Cardiac muscle cell (in vitro differentiated cells and primary cell): ENCODE data around the gene ACIN1. TPM values are rescaled to one million over a fixed set of nuclear protein-coding genes. Genes with fewer than 3 reads are reported as not detected.

Experiments used
- DNase-seq, 2 donors: peaks; one replicate each; pipeline versions ENCODE4 v3.0.0 to v3.0.0-alpha.2; 2010 to 2017; ENCODE audit warnings: low read depth in 1 of 2, low spot score in 1 of 2
- H3K27ac ChIP-seq: fragments of 200-600 bp; sonication (generic); 2 replicates; pipeline ENCODE4 v1.5.1; 2016
- H3K27me3 ChIP-seq: fragments of 200-600 bp; sonication (generic); 2 replicates; pipeline ENCODE4 v1.6.0; 2016; ENCODE audit warnings: control low read depth
- H3K36me3 ChIP-seq: fragments of 200-600 bp; sonication (generic); 2 replicates; pipeline ENCODE4 v1.5.1; 2016; ENCODE audit warnings: control low read depth
- H3K4me1 ChIP-seq: fragments of 200-600 bp; sonication (generic); 2 replicates; pipeline ENCODE4 v1.8.1; 2017; ENCODE audit warnings: low read depth, mild to moderate bottlenecking, mixed run types
- H3K4me3 ChIP-seq: fragments of 200-600 bp; sonication (generic); 2 replicates; pipeline ENCODE4 v1.5.1; 2016; ENCODE audit warnings: mild to moderate bottlenecking
- H3K9me3 ChIP-seq: fragments of 200-600 bp; sonication (generic); 2 replicates; pipeline ENCODE4 v1.5.1; 2017; ENCODE audit warnings: low read depth, mild to moderate bottlenecking, control low read depth
- polyA plus RNA-seq: library from polyadenylated mRNA; unstranded; fragments of >200 nt; fragmentation: Nextera tagmentation; extraction: Ambion mirVana; gene quantifications from 2 replicates; pipeline ENCODE4 v1.2.1, GENCODE V29; 2016
- total RNA-seq: library from RNA; depleted of rRNA; stranded (reverse); fragments of >200 nt; gene quantifications from 2 replicates; pipeline ENCODE4 v1.2.3, GENCODE V29; 2016
- TF ChIP-seq, protein P1 (sequence below): IDR thresholded peaks from 2 replicates; pipeline ENCODE4 v1.5.1; 2012; ENCODE audit warnings: low read depth, mild to moderate bottlenecking, low read length

Gene ACIN1
- total and polyA plus RNA-seq, 2 experiments from 2014 or later: 41.0 to 151 TPM

DNA sequence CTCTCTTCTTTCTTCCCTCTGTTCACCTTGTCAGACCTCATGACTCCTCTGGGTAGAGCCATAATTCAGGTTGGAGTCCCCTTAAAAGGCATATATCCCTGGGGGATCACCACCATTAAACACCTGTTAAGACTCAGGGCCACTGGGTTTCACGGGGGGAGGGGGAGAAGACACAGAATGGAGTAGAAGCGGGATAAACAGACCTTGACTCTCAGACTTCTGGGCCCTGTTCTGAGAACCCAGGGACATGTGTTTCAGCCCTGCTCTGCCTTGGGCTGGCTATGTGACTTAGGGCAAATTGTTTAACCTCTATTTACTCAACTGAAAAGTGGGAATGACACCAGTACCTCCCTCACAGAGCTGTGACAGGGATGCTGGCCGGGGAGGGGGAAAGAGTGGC, 42.3 kb downstream of the ACIN1 start:
- TF ChIP-seq, protein P1, sequence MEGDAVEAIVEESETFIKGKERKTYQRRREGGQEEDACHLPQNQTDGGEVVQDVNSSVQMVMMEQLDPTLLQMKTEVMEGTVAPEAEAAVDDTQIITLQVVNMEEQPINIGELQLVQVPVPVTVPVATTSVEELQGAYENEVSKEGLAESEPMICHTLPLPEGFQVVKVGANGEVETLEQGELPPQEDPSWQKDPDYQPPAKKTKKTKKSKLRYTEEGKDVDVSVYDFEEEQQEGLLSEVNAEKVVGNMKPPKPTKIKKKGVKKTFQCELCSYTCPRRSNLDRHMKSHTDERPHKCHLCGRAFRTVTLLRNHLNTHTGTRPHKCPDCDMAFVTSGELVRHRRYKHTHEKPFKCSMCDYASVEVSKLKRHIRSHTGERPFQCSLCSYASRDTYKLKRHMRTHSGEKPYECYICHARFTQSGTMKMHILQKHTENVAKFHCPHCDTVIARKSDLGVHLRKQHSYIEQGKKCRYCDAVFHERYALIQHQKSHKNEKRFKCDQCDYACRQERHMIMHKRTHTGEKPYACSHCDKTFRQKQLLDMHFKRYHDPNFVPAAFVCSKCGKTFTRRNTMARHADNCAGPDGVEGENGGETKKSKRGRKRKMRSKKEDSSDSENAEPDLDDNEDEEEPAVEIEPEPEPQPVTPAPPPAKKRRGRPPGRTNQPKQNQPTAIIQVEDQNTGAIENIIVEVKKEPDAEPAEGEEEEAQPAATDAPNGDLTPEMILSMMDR: no peak
- Histone ChIP-seq H3K9me3 (no peaks in the 10 kb centered on the region), H3K4me1 (no peaks in the 10 kb centered on the region), H3K27ac (no peak overlapping the region), H3K4me3 (no peak overlapping the region), H3K27me3 (no peaks in the 10 kb centered on the region), H3K36me3 (no peaks in the 10 kb centered on the region)
- no peak for DNase-seq

DNA sequence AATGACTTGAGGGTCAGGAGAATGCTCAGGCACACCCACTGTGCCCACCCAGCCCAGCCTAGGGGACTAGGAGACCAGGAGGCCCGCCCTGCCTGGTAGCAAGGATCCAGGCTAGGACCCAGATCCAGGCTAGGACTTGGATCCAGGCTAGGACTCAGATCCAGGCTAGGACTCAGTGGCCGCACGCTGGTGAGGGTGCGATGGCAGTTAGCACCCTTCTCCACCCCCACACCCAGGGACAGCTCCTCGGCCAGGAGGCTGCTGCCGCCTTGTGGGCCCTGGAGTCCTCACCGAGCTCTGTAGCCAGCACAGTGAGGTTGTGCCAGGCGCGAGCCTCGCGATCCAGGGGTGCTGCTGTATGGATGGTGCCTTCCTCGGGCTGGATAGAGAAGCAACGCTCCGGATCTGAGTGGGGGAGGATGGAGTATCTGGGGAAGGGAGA, 42.7 kb downstream of the ACIN1 start:
- no peaks in the 10 kb centered on the region for H3K27me3 ChIP-seq
- TF ChIP-seq, protein P1: peak; percentile 22
- no peak overlapping the region for H3K27ac ChIP-seq
- peak in 1 of 2 donors; percentile 53 for DNase-seq
- no peaks in the 10 kb centered on the region for H3K4me1 ChIP-seq
- H3K9me3 ChIP-seq: no peaks in the 10 kb centered on the region
- no peak overlapping the region for H3K4me3 ChIP-seq
- no peaks in the 10 kb centered on the region for H3K36me3 ChIP-seq

DNA sequence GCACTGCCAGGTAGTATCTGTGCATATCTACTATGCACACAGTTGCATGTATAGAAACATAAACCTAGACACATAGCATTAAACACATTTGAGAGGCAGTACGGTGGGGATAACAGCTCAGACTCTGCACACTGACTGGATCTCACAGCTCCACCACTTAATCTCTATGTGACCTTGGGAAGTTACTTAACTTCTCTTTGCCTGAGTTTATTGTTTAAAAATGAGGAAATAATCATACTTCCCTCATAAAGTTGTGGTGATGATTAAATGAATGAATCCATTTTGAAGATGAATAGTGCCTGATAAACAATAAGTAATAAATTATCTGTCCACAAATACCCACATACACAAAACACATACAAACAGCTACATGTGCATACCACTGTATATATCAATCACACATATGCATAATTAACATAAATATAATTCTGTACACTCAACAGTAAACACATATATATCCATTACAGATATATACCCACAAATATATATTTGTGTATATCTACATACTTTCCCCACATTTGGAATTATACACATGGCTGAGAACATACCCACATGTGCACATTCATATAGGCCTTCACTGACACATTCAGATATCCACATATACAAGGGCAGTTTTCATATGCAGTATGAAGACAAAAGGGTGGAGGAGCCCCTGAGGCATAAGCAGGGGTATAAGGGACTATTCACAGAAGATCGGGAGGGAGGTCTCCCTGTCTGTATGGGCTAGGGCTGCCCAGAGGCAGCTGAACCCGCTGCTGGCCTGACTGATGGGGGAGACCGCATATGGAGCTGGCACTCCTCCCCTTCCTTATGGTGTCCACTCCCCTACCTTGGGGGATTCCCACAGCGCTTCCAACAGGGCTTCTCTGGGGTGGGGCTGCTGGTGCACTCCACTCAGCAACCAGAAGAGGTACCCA, 43.5 kb downstream of the ACIN1 start:
- H3K9me3 ChIP-seq: no peaks in the 10 kb centered on the region
- H3K4me3 ChIP-seq: no peak overlapping the region
- TF ChIP-seq, protein P1: no peak
- no peaks in the 10 kb centered on the region for H3K4me1 ChIP-seq
- H3K27me3 ChIP-seq: no peaks in the 10 kb centered on the region
- no peak for DNase-seq
- no peaks in the 10 kb centered on the region for H3K36me3 ChIP-seq
- no peak overlapping the region for H3K27ac ChIP-seq

DNA sequence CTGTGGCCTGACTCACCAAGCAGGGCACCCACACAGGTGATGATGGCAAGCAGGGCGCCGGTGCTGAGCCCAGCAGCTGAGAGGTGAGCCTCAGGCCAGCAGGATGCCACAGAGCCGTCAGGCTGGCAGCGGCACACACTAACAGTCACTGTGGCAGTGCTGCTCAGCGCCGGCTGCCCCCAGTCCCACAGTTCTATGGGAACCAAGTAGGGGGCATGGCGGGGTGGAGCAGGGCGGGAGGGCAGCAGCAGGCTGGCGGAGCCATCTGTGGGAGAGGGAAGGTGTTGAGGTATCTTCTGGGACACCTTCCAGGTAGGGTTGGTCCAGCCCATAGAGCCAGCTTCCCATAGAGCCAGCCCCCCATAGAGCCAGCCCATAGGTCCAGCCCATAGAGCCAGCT, 45.9 kb downstream of the ACIN1 start:
- TF ChIP-seq, protein P1: no peak
- no peak for DNase-seq
- Histone ChIP-seq H3K9me3 (no peaks in the 10 kb centered on the region), H3K4me1 (no peaks in the 10 kb centered on the region), H3K36me3 (no peaks in the 10 kb centered on the region), H3K27me3 (no peaks in the 10 kb centered on the region), H3K27ac (no peak overlapping the region), H3K4me3 (no peak overlapping the region)

DNA sequence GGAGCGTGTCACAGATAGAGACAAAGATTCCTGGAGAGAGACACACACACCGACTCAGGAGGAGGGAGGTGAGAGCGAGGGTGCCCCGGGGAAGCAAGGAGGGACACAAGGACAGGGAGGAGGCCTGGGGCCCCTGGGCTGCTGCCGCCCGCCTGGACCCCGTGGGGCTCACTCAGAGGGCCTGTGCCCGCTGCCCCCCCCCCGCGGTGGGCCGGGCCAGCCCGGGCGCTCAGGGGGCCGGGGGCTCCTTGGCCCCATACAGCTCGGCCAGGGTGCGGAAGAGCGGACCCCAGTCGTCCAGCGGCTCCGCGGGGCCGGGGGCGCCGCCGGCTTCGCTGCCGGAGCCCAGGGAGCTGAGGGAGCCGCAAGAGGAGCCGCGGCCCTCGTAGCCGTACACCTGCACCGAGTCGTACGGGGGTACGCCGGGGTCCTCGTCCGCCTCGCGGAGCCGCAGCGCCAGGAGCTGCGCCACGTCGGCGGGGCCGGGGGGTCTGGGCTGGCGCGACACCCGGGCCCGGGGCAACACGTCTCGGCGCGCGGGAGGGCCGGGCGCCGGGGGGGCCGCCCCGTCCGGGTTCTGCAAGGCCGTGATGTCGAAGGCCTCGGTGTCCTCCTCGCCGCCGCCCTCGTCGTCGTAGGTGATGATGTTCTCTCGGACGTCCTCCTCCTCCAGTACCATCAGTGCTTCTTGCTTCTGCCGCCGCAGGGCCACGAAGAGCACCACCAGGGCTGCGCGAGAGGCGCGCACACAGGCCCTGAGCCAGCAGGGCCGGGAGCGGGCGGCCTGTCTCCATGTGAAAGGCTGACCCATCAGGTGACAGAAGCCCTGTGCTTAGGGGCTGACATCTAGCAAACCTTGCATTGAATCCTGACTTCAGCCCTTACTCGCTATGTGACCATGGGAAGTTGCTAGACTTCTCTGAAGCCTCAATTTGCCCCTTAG, 46.9 kb downstream of the ACIN1 start:
- no peak for DNase-seq
- no peaks in the 10 kb centered on the region for H3K36me3 ChIP-seq
- TF ChIP-seq, protein P1: no peak
- H3K9me3 ChIP-seq: no peaks in the 10 kb centered on the region
- H3K4me1 ChIP-seq: no peaks in the 10 kb centered on the region
- H3K4me3 ChIP-seq: no peak overlapping the region
- no peak overlapping the region for H3K27ac ChIP-seq
- no peaks in the 10 kb centered on the region for H3K27me3 ChIP-seq
